Osteoblast (primary cell): Measurements from ENCODE around the gene TGFBI. TPM values are rescaled to one million over a fixed set of nuclear protein-coding genes. Genes with fewer than 3 reads are reported as not detected.

ENCODE experiments used
- DNase-seq: peaks from one replicate; pipeline ENCODE4 v3.0.0; 2011; ENCODE audit warnings: low spot score, mixed read lengths; ENCODE audit not compliant: insufficient read length; ENCODE audit errors: missing footprints
- H2AFZ ChIP-seq: 2 replicates; pipeline ENCODE4 v1.6.0; 2011; ENCODE audit warnings: mild to moderate bottlenecking, low read length
- H3K27ac ChIP-seq: 2 replicates; pipeline ENCODE4 v1.5.1; 2011; ENCODE audit warnings: mild to moderate bottlenecking, low read depth, low read length, moderate library complexity
- H3K27me3 ChIP-seq: 2 replicates; pipeline ENCODE4 v1.6.0; 2012; ENCODE audit warnings: mild to moderate bottlenecking, control low read depth, inconsistent platforms, low read length, moderate library complexity; ENCODE audit not compliant: insufficient read depth
- H3K36me3 ChIP-seq: 2 replicates; pipeline ENCODE4 v1.5.1; 2011; ENCODE audit warnings: mild to moderate bottlenecking, low read length, control low read depth, moderate library complexity; ENCODE audit not compliant: insufficient read depth
- H3K4me1 ChIP-seq: 2 replicates; pipeline ENCODE4 v1.5.1; 2011; ENCODE audit warnings: mild to moderate bottlenecking, low read length, control low read depth, moderate library complexity; ENCODE audit not compliant: insufficient read depth
- H3K4me2 ChIP-seq: 2 replicates; pipeline ENCODE4 v1.6.0; 2011; ENCODE audit warnings: mild to moderate bottlenecking, low read length; ENCODE audit not compliant: insufficient read depth
- H3K4me3 ChIP-seq: fragments of 200-600 bp; sonication (generic); 3 replicates; pipeline ENCODE4 v1.5.1; 2012; ENCODE audit warnings: mild to moderate bottlenecking, low read length, inconsistent platforms; ENCODE audit not compliant: insufficient read depth
- H3K79me2 ChIP-seq: 2 replicates; pipeline ENCODE4 v1.6.0; 2012; ENCODE audit warnings: mild to moderate bottlenecking, low read length, control low read depth, inconsistent platforms; ENCODE audit not compliant: insufficient read depth
- H3K9me3 ChIP-seq: 2 replicates; pipeline ENCODE4 v1.5.1; 2011; ENCODE audit warnings: low read depth, low read length, control low read depth
- H4K20me1 ChIP-seq: 2 replicates; pipeline ENCODE4 v1.6.0; 2012; ENCODE audit warnings: mild to moderate bottlenecking, low read length, control low read depth; ENCODE audit not compliant: insufficient read depth
- total RNA-seq: library from RNA; depleted of rRNA; stranded (reverse); fragments of >200 nt; gene quantifications from 2 replicates; pipeline ENCODE4 v1.2.3, GENCODE V29; 2012
- TF ChIP-seq, protein P1 (sequence below): IDR thresholded peaks from 2 replicates; pipeline ENCODE4 v1.5.1; 2011; ENCODE audit warnings: mild to moderate bottlenecking, low read depth, low read length, moderate library complexity; ENCODE audit errors: extremely low read depth

The TGFBI gene
- 1,700 and 2,120 TPM in 2 replicates for total RNA-seq

DNA sequence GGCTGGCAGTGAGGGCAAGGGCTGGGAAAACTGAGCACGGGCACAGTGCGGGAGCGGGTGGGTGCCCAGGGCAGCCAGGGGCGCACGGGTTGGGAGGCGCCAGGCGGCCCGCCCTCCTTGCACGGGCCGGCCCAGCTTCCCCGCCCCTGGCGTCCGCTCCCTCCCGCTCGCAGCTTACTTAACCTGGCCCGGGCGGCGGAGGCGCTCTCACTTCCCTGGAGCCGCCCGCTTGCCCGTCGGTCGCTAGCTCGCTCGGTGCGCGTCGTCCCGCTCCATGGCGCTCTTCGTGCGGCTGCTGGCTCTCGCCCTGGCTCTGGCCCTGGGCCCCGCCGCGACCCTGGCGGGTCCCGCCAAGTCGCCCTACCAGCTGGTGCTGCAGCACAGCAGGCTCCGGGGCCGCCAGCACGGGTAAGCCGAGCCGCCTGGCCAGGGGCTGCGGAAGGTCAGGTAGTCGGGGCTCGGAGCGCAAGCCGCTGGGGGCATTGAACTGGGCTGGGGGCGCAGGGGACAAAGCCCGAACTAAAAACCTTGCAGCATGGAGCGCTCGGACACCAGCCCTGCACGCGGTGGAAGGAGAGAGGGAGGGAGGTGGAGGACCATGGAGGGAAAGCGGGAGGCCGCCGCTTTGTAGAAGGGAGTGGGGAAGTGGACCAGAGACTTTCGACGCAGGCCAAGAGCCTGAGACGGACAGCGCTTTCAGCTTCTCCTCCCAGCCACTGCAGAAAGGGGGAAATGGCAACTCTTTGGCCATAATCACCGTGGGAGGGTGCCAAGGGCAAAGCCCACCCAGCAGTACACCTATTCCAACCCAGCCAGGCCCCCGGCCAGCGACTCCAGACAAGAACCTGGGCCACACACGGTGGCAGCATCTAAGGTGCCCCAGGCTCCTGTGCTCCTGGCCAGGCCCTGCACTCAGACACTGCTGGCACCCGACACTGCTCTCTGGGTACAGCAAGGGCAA lies at the start of gene TGFBI:
Gene TGFBI, plus strand, starts transcription at position 207 of the 961 bp plus-strand sequence. Its CDS starts 68 bp downstream, at position 275.
- H3K4me3 ChIP-seq = peak within 1 kb of the TSS; percentile 80
- H3K36me3 ChIP-seq = peaks cover 24% of the 10 kb centered on the region
- no peaks in the 10 kb centered on the region for H3K27me3 ChIP-seq
- H3K27ac ChIP-seq = peak within 1 kb of the TSS; percentile 95
- H3K79me2 ChIP-seq = peaks cover 43% of the 10 kb centered on the region
- peak within 1 kb of the TSS; percentile 71 for H2AFZ ChIP-seq
- DNase-seq = peak; percentile 95
- H3K9me3 ChIP-seq = no peaks in the 10 kb centered on the region
- peak within 1 kb of the TSS; percentile 94 for H3K4me2 ChIP-seq
- H3K4me1 ChIP-seq = peaks cover 83% of the 10 kb centered on the region
- H4K20me1 ChIP-seq = peaks cover 22% of the 10 kb centered on the region
- TF ChIP-seq, protein P1, sequence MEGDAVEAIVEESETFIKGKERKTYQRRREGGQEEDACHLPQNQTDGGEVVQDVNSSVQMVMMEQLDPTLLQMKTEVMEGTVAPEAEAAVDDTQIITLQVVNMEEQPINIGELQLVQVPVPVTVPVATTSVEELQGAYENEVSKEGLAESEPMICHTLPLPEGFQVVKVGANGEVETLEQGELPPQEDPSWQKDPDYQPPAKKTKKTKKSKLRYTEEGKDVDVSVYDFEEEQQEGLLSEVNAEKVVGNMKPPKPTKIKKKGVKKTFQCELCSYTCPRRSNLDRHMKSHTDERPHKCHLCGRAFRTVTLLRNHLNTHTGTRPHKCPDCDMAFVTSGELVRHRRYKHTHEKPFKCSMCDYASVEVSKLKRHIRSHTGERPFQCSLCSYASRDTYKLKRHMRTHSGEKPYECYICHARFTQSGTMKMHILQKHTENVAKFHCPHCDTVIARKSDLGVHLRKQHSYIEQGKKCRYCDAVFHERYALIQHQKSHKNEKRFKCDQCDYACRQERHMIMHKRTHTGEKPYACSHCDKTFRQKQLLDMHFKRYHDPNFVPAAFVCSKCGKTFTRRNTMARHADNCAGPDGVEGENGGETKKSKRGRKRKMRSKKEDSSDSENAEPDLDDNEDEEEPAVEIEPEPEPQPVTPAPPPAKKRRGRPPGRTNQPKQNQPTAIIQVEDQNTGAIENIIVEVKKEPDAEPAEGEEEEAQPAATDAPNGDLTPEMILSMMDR = no peak

DNA sequence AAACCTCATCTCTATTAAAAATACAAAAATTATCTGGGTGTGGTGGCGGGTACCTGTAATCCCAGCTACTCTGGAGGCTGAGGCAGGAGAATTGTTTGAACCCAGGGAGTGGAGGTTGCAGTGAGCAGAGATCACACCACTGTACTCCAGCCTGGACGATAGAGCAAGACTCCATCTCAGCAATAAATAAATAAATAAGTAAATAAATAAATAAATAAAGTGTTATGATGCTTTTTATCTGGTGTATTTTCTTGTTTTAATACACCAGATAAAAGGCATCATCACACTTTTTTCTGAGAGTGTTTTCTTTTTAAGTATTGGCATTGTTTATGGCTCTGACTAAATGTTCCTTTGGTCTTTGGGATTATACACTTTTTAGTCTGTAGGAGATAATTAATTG lies 49.8 kb upstream of the TGFBI start:
- Histone ChIP-seq H3K4me1 (peaks cover 25% of the 10 kb centered on the region), H3K9me3 (no peaks in the 10 kb centered on the region), H3K36me3 (no peaks in the 10 kb centered on the region), H3K27ac (peak overlapping the region; percentile 72), H4K20me1 (no peaks in the 10 kb centered on the region), H2AFZ (no peak overlapping the region), H3K4me3 (no peak overlapping the region), H3K4me2 (peak overlapping the region; percentile 10), H3K27me3 (no peaks in the 10 kb centered on the region), H3K79me2 (no peaks in the 10 kb centered on the region)
- TF ChIP-seq, protein P1 = no peak
- no peak for DNase-seq

DNA sequence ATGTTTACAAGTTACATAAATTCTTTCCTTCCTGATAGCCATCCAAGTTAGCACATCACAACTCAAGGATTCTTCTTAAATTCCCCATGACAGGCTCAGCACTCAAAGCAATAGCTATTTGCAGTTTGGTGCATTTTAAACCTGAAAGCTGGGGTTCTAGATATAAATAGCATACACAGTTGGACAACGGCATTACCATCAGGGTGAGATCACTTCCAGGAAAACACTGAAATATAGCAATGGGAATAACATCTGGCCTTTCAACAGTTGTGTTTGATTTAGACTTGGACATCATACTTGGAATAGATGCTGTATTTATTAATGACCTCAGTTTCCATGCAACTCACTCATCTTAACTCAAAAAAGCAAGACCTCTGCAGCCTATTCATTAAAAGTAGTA lies 49.3 kb upstream of the TGFBI start:
- Histone ChIP-seq H4K20me1 (no peaks in the 10 kb centered on the region), H3K27ac (peak overlapping the region; percentile 72), H2AFZ (no peak overlapping the region), H3K9me3 (no peaks in the 10 kb centered on the region), H3K36me3 (no peaks in the 10 kb centered on the region), H3K4me1 (peaks cover 25% of the 10 kb centered on the region), H3K4me3 (no peak overlapping the region), H3K4me2 (peak overlapping the region; percentile 10), H3K27me3 (no peaks in the 10 kb centered on the region), H3K79me2 (no peaks in the 10 kb centered on the region)
- no peak for DNase-seq
- TF ChIP-seq, protein P1 = no peak

DNA sequence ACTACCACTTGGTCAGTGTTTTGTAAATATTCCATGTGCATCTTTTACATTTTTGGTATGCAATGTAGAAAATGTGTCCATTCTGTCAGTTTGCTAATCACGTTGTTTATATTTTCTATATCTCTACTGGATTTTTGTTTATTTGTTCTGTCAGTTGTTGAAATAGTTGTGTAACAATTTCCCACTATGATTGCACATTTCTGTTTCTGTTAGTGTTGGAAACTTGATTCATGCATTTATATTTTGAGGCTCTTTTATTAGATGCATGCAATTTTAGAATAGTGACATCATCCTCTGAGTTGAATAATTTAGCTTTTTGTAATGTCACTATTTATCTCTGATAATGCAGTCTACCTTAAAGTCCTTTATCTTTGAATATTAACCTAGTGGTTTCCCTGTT lies 48.2 kb upstream of the TGFBI start:
- no peaks in the 10 kb centered on the region for H4K20me1 ChIP-seq
- H3K27me3 ChIP-seq = no peaks in the 10 kb centered on the region
- TF ChIP-seq, protein P1 = no peak
- peaks cover 25% of the 10 kb centered on the region for H3K4me1 ChIP-seq
- DNase-seq = no peak
- peak overlapping the region; percentile 72 for H3K27ac ChIP-seq
- no peak overlapping the region for H3K4me3 ChIP-seq
- H3K9me3 ChIP-seq = no peaks in the 10 kb centered on the region
- H3K79me2 ChIP-seq = no peaks in the 10 kb centered on the region
- no peak overlapping the region for H2AFZ ChIP-seq
- no peak overlapping the region for H3K4me2 ChIP-seq
- no peaks in the 10 kb centered on the region for H3K36me3 ChIP-seq
